Astrocyte (in vitro differentiated cells and primary cell): ENCODE measurements around the gene UPF2. TPM values are rescaled to one million over a fixed set of nuclear protein-coding genes. Genes with fewer than 3 reads are reported as not detected.

Experiments
- DNase-seq: peaks from one replicate; pipeline ENCODE4 v3.0.0-alpha.2; 2010; ENCODE audit warnings: low read depth
- FAIRE-seq: peaks from 2 replicates; lab custom pipeline; 2011; peaks lifted over from hg19 to GRCh38; lab: Jason Lieb, UNC
- H2AFZ ChIP-seq: 2 replicates; pipeline ENCODE4 v1.6.0; 2012; ENCODE audit warnings: low read depth, low read length, inconsistent platforms
- H3K27ac ChIP-seq: 2 replicates; pipeline ENCODE4 v1.5.1; 2011; ENCODE audit warnings: low read depth, low read length, inconsistent platforms
- H3K27me3 ChIP-seq: 2 replicates; pipeline ENCODE4 v1.6.0; 2011; ENCODE audit warnings: low read length, inconsistent platforms; ENCODE audit not compliant: insufficient read depth
- H3K36me3 ChIP-seq: 2 replicates; pipeline ENCODE4 v1.5.1; 2011; ENCODE audit warnings: low read length, inconsistent platforms; ENCODE audit not compliant: insufficient read depth
- H3K4me1 ChIP-seq: 2 replicates; pipeline ENCODE4 v1.5.1; 2011; ENCODE audit warnings: low read length, inconsistent platforms; ENCODE audit not compliant: insufficient read depth
- H3K4me2 ChIP-seq: 2 replicates; pipeline ENCODE4 v1.6.0; 2012; ENCODE audit warnings: low read length, inconsistent platforms
- H3K4me3 ChIP-seq: 2 replicates; pipeline ENCODE4 v1.5.1; 2011; ENCODE audit warnings: low read depth, mild to moderate bottlenecking, low read length, inconsistent platforms; ENCODE audit not compliant: insufficient read depth
- H3K79me2 ChIP-seq: 2 replicates; pipeline ENCODE4 v1.6.0; 2012; ENCODE audit warnings: mild to moderate bottlenecking, low read length, inconsistent platforms; ENCODE audit not compliant: insufficient read depth
- H3K9ac ChIP-seq: 2 replicates; pipeline ENCODE4 v1.6.0; 2012; ENCODE audit warnings: mild to moderate bottlenecking, low read length, inconsistent platforms
- H3K9me3 ChIP-seq: 2 replicates; pipeline ENCODE4 v1.5.1; 2012; ENCODE audit warnings: low read depth, mild to moderate bottlenecking, low read length, inconsistent platforms; ENCODE audit not compliant: insufficient read depth
- H4K20me1 ChIP-seq: 2 replicates; pipeline ENCODE4 v1.6.0; 2012; ENCODE audit warnings: low read length, inconsistent platforms; ENCODE audit not compliant: insufficient read depth
- H3K27ac Mint-ChIP-seq: one replicate; pipeline ENCODE4 v1.8.0; 2021; ENCODE audit warnings: mild to moderate bottlenecking, mixed read lengths; ENCODE audit not compliant: unreplicated experiment
- H3K27me3 Mint-ChIP-seq: one replicate; pipeline ENCODE4 v1.8.0; 2021; ENCODE audit warnings: low read depth, mixed read lengths; ENCODE audit not compliant: unreplicated experiment
- H3K36me3 Mint-ChIP-seq: one replicate; pipeline ENCODE4 v1.8.0; 2021; ENCODE audit warnings: low read depth, mixed read lengths; ENCODE audit not compliant: unreplicated experiment
- H3K4me1 Mint-ChIP-seq: one replicate; pipeline ENCODE4 v1.8.0; 2021; ENCODE audit warnings: low read depth, mixed read lengths; ENCODE audit not compliant: unreplicated experiment
- H3K4me3 Mint-ChIP-seq: one replicate; pipeline ENCODE4 v1.8.0; 2021; ENCODE audit warnings: mild to moderate bottlenecking, moderate library complexity, mixed read lengths; ENCODE audit not compliant: unreplicated experiment
- H3K9me3 Mint-ChIP-seq: one replicate; pipeline ENCODE4 v1.8.0; 2021; ENCODE audit warnings: mild to moderate bottlenecking, mixed read lengths; ENCODE audit not compliant: unreplicated experiment
- CTCF ChIP-seq: IDR thresholded peaks from 2 replicates; pipeline ENCODE4 v1.5.1; 2011; ENCODE audit warnings: low read depth, mild to moderate bottlenecking, inconsistent platforms, low read length, moderate library complexity; ENCODE audit not compliant: insufficient read depth
- EZH2 ChIP-seq: IDR thresholded peaks from 2 replicates; pipeline ENCODE4 v1.6.1; 2012; ENCODE audit warnings: mild to moderate bottlenecking, low read length, inconsistent platforms; ENCODE audit not compliant: insufficient read depth
- total RNA-seq: library from RNA; stranded (reverse); gene quantifications from 2 replicates; pipeline ENCODE4 v1.2.1, GENCODE V29; 2021

Gene UPF2
- total RNA-seq, 1 donor from 2014 or later: 23.2 TPM

DNA sequence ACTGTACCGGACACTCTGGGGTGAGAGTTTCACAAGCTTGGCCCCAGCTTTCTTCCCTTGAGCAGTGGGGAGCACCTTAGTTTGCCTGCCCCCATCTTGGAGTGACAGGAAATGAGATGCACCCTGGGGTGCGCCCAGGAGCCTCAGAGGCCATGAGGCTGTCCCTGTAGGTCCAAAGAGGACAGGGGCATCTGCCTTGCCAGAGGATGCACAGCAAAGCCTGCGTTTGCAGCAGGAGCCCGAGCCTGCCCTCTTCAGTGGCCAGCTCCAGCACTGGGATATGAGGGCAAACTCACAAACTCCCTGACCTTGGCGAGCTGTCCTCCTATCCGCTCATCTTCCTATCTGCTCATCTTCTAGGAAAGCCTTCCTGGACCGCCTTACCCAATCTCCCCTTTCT is 140.0 kb downstream of the UPF2 start:
- no peak overlapping the region for H3K4me3 ChIP-seq
- no peak overlapping the region for H3K27ac Mint-ChIP-seq
- H3K9me3 ChIP-seq: no peaks in the 10 kb centered on the region
- no peaks in the 10 kb centered on the region for H4K20me1 ChIP-seq
- no peaks in the 10 kb centered on the region for H3K27me3 ChIP-seq
- H3K4me2 ChIP-seq: no peak overlapping the region
- no peaks in the 10 kb centered on the region for H3K36me3 ChIP-seq
- H3K79me2 ChIP-seq: no peaks in the 10 kb centered on the region
- no peak for TF ChIP-seq CTCF
- TF ChIP-seq EZH2: no peak
- DNase-seq (no peak), FAIRE-seq (no peak)
- no peak overlapping the region for H3K9ac ChIP-seq
- H3K4me3 Mint-ChIP-seq: no peak overlapping the region
- H3K27ac ChIP-seq: no peak overlapping the region
- H3K4me1 Mint-ChIP-seq: peaks cover 17% of the 10 kb centered on the region
- no peaks in the 10 kb centered on the region for H3K36me3 Mint-ChIP-seq
- no peaks in the 10 kb centered on the region for H3K27me3 Mint-ChIP-seq
- H3K9me3 Mint-ChIP-seq: no peaks in the 10 kb centered on the region
- no peak overlapping the region for H2AFZ ChIP-seq
- H3K4me1 ChIP-seq: peaks cover 10% of the 10 kb centered on the region

DNA sequence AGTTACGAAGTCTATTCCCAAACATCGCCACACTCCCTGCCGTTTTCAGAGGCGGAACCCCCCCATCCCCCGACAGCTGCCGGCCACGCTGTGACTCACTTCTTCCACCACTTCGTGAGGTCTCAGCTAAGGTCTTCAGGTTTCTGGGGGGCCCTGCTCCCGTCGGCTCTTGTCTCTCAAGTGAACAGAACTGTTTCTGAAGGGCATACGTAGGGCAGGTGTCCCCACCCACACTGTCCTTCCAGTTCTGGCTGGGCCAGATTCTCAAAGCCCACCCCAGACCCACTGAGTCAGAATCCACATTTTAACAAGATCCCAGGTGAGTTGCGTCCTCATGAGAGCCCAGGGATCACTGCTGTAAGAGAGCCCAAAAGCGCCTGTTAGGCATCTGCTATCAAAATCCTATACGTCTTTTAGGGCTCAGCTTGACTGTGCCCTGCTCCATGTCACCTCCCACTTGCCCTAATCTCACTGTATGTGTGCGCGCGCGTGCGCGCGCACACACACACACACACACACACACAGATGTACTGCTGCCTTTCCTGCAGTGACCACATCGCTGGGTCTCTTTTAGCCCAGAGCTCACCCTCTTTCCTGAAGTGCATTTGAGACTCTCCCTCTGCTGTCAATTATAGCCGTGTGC is 140.7 kb downstream of the UPF2 start:
- Mint-ChIP-seq H3K9me3 (no peaks in the 10 kb centered on the region), H3K27ac (peak overlapping the region; percentile 19), H3K4me1 (peaks cover 17% of the 10 kb centered on the region), H3K27me3 (no peaks in the 10 kb centered on the region), H3K36me3 (no peaks in the 10 kb centered on the region), H3K4me3 (no peak overlapping the region)
- no peak overlapping the region for H2AFZ ChIP-seq
- H3K9ac ChIP-seq: no peak overlapping the region
- H3K27me3 ChIP-seq: no peaks in the 10 kb centered on the region
- FAIRE-seq (no peak), DNase-seq (no peak)
- H3K36me3 ChIP-seq: no peaks in the 10 kb centered on the region
- peak overlapping the region; percentile 9 for H3K4me2 ChIP-seq
- H3K4me1 ChIP-seq: peaks cover 10% of the 10 kb centered on the region
- no peak overlapping the region for H3K4me3 ChIP-seq
- H4K20me1 ChIP-seq: no peaks in the 10 kb centered on the region
- no peak overlapping the region for H3K27ac ChIP-seq
- TF ChIP-seq CTCF (no peak), EZH2 (no peak)
- H3K9me3 ChIP-seq: no peaks in the 10 kb centered on the region
- H3K79me2 ChIP-seq: no peaks in the 10 kb centered on the region

DNA sequence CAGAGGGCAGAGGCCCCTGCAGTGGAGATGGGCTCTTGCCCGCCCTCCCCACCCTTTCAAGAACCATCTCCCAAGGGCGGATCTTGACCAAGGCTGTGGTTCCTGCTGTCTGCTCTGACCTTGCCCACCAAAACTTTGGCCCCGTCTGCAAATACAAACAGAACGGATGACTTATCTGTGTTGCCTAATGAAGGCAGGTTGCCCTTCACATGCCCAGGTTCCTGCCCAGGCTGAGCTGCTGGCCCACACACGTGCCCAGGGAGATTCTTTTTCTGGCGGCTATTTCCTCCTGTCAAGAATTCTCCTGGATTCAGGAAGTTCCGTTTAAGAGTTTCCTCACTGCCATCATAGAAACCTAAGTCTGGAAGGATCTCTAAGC is 141.2 kb downstream of the UPF2 start:
- H3K9me3 Mint-ChIP-seq: peaks cover 1% of the 10 kb centered on the region
- no peak overlapping the region for H3K4me3 ChIP-seq
- no peaks in the 10 kb centered on the region for H3K27me3 ChIP-seq
- H3K4me1 Mint-ChIP-seq: peaks cover 17% of the 10 kb centered on the region
- no peak overlapping the region for H2AFZ ChIP-seq
- peaks cover 10% of the 10 kb centered on the region for H3K4me1 ChIP-seq
- H4K20me1 ChIP-seq: no peaks in the 10 kb centered on the region
- DNase-seq (no peak), FAIRE-seq (no peak)
- H3K27ac ChIP-seq: no peak overlapping the region
- TF ChIP-seq CTCF (no peak), EZH2 (no peak)
- H3K27ac Mint-ChIP-seq: no peak overlapping the region
- no peak overlapping the region for H3K4me3 Mint-ChIP-seq
- no peaks in the 10 kb centered on the region for H3K36me3 ChIP-seq
- H3K36me3 Mint-ChIP-seq: peaks cover 2% of the 10 kb centered on the region
- H3K79me2 ChIP-seq: no peaks in the 10 kb centered on the region
- H3K9ac ChIP-seq: no peak overlapping the region
- no peaks in the 10 kb centered on the region for H3K27me3 Mint-ChIP-seq
- no peaks in the 10 kb centered on the region for H3K9me3 ChIP-seq
- peak overlapping the region; percentile 9 for H3K4me2 ChIP-seq
